GM21390 (cell line): ENCODE measurements around the gene ZNF277.
A peak's percentile ranks its signal among the peaks of the same experiment; 100 is the strongest.
"Not testable (repeated sequence)": the region's sequence is repeated elsewhere in the genome, so short reads cannot be mapped to it uniquely, and the experiment has no call there.

Source experiments
- ATAC-seq: cut with Tn5 transposase; IDR thresholded peaks from one replicate; pipeline ENCODE4 v1.9.1; 2021; ENCODE audit not compliant: unreplicated experiment

The ZNF277 gene

DNA sequence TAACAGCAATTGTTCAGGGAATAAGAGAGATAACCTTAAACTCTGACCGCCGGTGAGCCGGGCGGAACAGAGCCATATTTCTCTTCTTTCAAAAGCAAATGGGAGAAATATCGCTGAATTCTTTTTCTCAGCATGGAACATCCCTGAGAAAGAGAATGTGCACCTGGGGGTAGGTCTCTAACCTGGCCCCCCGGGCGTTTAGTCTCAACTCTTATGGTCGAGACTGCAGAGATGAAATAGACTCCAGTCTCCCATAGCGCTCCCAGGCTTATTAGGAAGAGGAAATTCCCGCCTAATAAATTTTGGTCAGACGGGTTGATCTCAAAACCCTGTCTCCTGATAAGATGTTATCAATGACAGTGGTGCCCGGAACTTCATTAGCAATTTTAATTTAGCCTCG is 43.5 kb downstream of the ZNF277 start:
- ATAC-seq: not testable (repeated sequence)

DNA sequence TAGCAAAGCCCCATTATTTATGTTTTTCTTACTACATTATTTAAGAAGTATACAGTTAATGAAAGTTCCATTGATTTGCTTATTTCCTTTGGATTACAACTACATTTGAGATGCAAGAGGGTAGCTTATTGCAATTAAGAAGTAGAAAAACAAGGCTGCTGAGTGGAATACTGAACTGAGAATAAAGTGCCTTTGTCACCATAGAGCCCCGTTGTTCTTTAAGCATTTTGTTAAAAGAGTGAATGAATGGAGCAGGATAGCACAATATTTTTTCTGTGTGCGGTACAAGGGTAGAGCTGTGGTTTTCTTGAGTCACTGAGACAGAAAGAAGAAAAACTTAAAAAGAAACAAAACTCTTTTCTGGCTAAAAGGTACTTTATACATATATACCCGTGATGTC is 45.6 kb downstream of the ZNF277 start:
- no peak for ATAC-seq

DNA sequence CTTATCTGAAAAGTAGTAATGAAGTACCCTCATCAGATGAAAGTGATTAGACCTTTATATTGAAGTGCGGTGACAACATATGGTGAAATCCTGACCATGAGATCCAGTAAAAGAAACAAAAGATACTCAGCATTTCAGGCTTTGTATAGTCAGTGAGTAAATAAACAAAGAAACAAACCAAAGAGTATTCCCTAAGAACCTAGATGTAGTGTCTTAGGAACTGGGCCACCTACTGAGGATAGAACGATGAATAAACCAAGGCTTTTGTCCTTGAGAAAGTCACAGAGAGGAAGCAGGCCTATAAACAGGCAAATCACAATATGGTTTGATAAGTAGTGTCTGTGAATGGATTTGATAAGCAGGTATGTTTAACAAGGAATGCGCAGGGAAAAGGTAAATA is 46.2 kb downstream of the ZNF277 start:
- ATAC-seq: no peak

DNA sequence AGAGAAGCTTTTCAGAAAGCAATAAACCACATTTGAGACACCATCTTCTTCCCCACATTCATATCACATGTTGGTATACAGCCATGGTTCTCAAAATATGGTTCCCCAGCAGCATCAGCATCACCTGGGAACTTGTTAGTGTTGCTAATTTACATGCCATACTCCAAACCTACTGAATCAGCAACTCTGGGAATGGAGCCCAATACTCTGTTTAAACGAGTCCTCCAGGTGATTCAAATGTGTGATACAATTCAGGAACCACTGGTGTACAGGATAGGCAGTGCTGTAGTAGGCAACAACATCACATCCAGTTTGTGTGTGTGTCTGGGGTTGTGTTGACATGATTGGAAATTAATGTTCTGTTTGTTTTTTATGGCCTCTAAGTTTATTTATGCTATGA is 47.7 kb downstream of the ZNF277 start:
- no peak for ATAC-seq

DNA sequence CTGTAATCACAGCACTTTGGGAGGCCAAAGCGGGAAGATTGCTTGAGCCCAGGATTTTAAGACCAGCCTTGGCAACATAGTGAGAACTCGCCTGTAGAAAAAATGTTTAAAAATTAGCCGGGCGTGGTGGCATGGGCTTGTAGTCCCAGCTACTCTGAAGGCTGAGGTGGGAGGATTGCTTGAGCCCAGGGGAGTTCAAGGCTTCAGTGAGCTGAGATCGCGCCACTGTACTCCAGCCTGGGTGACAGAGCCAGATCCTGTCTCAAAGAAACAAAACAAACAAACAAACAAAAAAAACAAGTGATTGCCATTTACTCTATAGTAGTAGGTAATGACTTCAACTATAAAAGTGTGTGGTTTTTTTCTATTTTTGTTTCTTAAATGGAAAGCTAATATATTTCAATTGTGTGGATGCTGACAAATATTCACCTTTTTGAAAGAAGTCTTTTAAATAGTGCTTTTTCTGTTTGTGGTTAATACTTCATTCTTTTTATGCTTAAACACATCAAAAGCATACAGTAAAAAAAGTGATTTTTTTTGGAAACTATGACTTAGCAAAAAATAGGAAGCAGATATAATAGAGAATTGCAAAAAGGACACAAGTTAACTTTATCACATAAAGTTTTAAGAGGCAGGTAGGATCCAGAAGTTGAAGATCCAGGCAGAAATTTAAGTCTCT is 48.4 kb downstream of the ZNF277 start:
- ATAC-seq: no peak

DNA sequence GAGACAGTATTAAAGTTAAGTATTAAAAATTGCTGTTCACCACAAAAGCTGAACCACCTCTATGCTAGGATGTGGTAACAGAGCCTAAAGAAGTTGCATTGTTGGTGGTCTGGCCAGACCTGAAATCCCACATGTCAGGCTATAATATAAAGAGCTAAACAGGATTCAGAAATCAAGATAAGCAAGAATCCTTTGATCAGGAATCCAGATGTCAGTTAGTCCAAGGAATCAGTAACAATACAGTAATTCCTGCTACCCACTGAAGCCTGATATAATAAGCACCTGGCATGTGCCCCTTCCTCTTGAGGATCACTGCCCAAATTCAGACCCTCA is 48.9 kb downstream of the ZNF277 start:
- no peak for ATAC-seq

DNA sequence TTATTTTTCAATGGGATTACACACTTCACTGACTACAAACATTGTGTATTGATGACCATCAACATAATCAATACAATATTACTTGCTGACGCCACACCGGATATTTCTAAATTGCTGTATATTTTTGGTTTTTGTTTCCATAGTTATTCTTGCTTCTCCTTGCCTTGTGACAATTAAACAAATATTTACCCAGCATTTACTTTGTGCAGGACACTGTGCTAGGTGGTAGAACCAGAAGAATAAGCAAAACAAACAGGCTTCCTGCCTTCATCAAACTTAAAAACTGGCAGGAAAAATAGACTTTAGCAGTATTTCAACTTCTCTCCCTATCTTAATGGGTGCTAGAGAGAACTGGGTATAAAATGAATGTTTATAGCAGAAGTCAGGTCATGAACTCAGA is 50.6 kb downstream of the ZNF277 start:
- no peak for ATAC-seq

DNA sequence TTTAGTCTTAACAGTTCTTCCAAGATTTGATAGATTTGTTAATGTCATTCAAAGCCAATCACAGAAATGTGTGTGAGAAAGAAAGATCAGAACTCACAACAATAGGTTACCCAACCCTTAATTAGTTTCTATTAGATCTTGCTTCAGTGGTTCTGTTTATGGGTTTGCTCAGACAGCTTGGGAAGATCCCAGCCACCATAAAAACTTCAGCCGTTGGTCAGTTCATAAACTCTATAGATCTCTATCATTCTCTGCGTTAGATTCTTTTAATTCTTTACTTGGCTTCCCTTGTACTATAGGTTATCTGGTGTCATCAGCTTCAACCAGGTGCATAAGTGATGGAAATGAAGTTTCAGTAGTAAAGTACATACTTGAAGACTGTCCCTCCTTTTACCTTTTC is 54.4 kb downstream of the ZNF277 start:
- ATAC-seq: no peak

DNA sequence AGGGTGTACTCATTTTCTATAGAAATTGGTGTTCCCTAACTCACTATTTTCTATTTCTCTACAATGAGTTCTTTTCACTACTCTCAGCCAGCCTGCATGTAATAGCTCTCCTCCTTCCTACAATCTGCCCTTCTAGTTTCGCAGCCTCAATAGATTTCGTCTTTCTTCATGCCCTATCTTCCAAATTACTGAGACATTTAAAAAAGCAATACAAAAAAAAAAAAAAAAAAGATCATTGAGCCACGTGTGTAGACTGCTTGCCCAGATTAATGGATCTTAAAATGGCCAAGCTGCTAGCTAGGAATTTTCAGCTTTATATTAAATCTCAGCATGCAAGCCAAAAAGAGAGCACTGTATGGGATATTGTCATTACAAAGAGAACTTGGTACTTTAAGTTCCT is 55.5 kb downstream of the ZNF277 start:
- ATAC-seq: no peak

DNA sequence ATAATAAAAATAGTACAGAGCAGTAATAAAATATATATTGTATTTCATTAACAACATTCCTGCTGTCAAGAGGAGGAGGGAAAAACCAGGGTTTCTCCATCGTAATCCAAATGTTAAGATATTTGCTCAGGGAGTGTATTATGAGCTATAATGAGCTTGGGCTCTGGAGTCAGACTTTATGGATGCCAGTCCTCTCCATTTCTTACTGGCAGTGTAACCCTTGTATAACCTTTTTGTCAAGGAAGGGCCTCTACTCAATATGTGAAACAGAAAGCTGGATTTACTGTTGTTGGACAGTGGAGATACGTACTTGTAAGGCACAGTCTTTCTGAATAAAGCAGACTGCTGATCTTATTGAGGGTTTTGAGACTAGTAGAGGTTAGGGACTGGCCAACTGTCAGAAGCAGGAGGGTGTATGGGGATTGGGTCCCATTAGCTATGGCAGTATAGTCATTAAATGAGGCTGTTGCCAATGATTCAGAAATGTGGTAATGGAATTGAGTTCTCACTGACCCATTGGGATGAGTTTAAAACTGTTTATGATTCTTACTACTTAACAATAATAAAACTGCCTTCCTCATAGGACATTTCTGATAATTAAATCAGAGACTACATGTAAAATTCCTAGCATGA is 56.5 kb downstream of the ZNF277 start:
- no peak for ATAC-seq

DNA sequence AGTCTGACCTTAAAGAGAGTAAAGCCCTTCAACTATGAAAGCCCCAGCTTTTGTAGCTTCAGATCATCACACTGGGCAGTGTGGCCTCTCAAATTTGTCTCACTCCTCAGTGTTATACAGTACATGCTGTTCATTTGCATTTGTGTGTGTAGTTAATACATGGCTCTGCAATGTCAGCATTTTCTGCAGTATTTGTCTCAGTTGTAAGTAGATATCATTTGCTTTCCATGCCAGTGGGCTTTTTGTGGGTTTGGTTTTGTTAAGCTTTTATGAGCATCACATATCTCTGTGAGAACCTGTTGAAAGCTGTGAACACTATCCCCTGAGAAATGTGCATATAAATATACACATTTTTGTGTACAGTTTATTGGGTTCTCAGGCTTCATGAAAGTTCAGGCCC is 57.0 kb downstream of the ZNF277 start:
- ATAC-seq: no peak

DNA sequence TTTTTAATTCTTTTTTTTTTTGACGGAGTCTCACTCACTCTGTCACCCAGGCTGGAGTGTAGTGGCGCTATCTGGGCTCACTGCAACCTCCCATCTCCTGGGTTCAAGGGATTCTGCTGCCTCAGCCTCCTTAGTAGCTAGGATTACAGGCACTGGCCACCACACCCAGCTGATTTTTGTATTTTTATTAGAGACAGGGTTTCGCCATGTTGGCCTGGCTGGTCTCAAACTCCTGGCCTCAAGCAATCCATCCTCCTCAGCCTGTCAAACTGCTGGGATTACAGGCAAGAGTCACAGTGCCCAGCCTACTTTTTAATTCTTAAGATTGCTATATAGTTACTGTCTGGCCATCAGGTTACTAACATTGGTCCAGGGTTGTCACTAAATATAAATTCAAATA is 59.6 kb downstream of the ZNF277 start:
- no peak for ATAC-seq

DNA sequence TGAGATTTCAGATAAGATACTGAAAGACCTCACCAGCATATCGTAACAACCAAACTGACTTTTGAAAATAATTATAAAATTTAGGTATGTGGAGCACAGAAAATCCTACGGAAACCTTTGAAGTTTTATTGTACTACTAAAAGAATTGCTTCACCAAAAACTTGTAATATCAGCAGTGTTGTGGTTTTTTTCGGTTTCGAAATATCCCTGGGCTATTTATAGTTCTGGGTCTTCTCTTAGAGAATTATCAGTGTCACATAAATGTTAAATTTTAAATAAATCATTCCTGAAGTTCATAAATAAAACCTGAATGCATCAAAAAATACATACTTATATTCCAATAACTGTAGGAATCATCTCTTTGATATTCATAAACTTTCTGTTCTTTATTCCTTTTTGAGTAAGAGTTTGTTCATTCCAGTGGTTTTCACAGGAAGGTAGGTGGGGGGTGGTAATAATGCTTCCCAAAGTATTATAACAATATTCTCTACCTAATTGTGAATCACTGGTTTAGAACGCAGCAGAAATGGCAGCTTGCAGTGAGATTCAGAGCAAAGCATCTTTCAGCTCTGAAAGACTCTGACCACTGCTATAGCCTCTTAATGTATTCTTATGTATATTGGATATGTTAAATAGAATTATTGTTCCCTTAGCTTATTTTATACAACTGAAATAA is 60.2 kb downstream of the ZNF277 start:
- no peak for ATAC-seq

DNA sequence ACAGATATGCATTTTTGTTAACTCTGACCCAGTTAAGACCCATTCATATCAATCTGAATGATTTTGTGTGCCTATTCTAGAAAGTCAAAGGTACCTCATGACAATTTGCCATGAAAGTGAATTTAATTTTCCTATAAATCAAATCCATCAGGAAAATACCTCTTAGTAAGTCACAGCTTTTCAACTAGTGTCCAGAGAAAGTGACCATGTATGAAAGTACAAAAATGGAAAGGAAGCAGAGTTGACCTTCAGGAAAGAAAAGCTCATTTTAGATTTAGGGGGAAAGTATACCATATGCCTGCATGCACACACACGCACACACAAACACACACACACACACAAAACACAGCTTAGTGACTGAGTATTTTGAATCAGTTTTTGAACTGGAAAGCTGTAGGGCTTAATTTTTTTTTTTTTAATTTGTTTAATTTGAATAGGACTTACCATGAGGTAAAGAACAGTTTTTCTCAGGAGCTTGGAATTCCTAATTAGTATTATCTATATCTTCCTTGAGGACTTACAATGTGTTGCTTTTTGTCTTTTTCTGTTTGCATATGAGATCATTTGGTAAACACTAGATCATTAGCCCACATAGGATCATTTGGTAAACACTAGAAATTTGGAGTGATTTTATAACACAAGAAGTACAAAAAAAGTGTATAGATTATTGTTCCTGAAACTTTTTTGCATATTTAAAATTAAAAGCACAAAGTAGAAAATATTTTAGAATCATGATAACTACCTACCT is 61.6 kb downstream of the ZNF277 start:
- ATAC-seq: no peak

DNA sequence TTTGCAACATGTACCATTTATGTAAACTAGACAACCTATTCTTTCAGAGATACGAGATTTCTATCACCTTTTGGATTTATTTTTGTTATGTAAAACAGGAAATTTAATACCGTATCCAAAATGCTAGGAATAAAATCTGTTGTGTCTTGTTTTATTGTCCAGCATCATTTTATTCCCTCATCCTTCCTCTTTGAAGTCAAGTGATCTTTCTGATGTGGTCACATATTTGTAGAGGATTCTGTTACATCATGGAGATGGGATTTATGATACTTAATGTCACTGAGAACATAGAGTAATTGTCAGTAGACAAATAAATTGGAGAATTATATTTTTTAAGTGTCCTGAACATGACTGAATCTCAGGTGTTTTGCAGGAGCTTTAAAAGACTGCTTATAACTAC is 64.7 kb downstream of the ZNF277 start:
- no peak for ATAC-seq

DNA sequence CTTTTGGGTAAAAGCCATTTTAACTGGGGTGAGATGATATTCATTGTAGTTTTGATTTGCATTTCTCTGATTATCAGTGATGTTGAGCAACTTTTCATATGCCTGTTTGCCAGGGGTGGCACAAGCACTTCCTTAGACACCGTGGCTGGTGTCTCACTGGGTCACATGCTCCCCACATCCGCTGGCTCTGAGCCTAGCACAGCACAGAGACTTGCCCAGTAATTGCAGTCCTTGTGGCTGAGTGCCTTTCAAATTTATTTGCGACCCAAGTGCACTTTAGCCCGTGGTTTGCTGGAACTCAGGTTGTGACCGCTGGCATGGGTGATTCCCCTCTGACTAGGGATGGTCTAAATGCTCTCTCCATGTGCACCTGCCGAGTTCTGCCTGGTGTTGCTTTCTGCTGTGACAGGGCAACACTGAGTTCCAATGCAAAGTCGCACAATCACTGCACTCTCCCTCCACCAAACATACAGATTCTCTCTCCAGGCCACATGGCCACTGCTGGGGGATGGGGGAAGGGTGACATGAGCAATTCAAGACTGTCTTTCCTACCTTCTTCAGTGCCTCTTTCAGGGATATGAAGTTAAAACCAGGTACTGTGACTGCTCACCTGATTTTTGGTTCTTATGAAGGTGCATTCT is 66.5 kb downstream of the ZNF277 start:
- ATAC-seq: no peak

DNA sequence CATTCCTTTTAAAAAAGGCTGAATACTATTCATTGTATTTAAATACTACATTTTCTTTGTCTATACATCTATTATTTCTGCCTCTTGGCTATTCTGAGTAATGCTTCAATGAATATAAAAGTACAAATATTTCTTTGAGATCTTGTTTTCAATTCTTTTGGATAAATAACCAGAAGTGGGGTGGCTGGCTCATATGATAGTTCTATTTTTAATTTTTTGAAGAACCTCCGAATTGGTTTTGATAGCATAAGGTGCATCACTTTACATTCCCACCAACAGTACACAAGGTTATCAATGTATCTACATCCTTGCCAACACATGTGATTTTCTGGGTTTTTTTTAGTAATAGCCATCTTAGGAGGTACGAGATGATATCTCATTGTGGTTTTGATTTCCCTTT is 72.5 kb downstream of the ZNF277 start:
- no peak for ATAC-seq

DNA sequence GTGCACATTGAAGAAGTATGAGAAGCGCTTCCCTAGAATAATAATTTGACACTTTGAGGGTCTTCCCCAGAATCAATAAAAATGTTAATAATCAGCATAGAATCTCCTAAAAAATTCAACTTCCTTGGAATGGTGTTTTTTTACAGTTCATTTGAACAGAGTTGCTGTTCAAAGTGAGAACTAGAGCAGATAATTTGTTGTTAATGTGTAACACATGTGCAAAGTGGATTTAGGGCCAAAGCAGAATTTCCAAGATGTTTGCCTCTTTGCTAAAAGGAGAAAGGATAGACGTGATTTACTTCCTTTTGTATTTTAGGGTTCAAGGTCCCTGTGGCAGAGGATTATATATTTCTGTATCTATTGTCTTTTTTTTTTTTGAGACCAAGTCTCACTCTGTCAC is 73.8 kb downstream of the ZNF277 start:
- ATAC-seq: no peak

DNA sequence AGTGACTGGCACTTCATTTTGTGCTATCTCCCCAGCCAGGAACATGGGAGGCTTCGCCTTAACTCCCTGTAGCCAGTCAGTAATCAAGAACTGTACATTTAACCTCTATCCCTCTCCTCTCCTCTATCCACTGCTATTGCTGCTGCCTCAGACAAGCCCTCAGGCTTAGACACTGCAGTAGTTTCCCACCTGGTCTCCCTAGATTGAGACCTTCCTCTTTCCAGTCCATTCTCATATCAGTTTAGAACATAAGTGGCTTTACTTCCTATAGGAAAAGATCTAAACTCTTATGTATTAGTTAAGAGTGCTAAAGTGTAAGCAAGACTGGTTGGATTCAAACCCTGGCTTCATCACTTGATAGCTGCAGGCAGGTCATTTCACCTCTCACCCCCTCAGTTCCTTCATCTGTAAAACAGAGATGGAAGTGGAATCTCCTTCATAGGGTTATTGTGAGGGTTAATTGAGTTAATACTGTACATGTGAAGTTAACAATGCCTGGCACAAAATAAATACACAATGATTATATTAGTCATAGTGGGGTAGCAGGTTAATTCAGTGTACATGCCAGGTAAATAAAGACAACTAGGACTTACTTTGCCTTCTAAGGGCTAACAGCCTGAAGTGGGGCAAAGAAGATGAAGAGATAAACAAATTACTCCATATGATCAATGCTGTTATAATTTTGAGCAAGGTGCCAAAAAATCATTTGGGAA is 76.1 kb downstream of the ZNF277 start:
- no peak for ATAC-seq

DNA sequence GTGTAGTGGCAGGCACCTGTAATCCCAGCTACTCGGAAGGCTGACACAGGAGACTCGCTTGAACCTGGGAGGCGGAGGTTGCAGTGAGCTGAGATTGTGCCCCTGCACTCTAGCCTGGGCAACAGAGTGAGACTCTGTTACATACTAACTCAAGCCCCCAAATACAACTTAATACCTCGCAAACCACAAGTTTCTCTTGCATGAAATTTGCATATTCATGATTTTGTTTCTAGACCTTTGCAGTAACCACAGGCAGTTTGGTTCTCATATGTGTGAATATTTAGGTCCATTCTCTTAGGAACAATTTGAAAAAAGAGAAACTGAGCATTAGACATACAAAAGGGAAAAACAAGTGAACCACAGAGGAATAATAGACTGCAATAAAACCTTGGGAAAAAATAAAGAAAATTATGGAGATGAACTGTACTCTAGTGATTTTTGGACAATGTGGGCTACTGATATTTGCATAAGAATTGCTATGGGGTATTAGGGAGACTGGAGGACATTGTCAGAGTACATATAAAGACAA is 77.0 kb downstream of the ZNF277 start:
- ATAC-seq: peak; percentile 66
